K562 (cell line): ENCODE results near the gene DAPK1. TPM values are rescaled to one million over a fixed set of nuclear protein-coding genes. Genes with fewer than 3 reads are reported as not detected.

ENCODE experiments used
- ATAC-seq: fragments of 200-7000 bp; cut with Tn5 transposase; 3 replicates; pipeline ENCODE4 v1.9.1; 2020; ENCODE audit warnings: moderate library complexity
- BruUV-seq: library from RNA; stranded (reverse); fragments of 400-500 nt; replicated peaks from 2 replicates; lab custom pipeline; 2021; lab: Mats Ljungman, UMichigan
- CTCF ChIA-PET: fragments of 300-600 bp; formaldehyde crosslinking; extraction: SDS; loops from one replicate; lab custom pipeline; 2021; ENCODE audit warnings: low intra/inter-chr PET ratio; lab: Yijun Ruan, JAX
- POLR2A ChIA-PET: fragments of 300-600, 350-650 bp; sonication (Branson Sonifier 250); formaldehyde crosslinking; extraction: SDS; loops from one replicate; lab custom pipeline; 2021; ENCODE audit warnings: antibody characterized with exemption, inconsistent platforms; lab: Yijun Ruan, JAX
- DNase-seq, 4 experiments: peaks; one replicate each; pipeline versions ENCODE4 v3.0.0 to v3.0.0-alpha.2; 2011 to 2018; ENCODE audit warnings: low spot score in 3 of 4, mixed read lengths in 3 of 4; ENCODE audit errors: extremely low read depth in 1 of 4
- FAIRE-seq: peaks from 2 replicates; lab custom pipeline; 2011; peaks lifted over from hg19 to GRCh38; lab: Jason Lieb, UNC
- H2AFZ ChIP-seq: 2 replicates; pipeline ENCODE4 v1.6.0; 2011; ENCODE audit warnings: low read depth, low read length, control low read depth, inconsistent platforms
- H3K27ac ChIP-seq: fragments of 200-600 bp; 3 replicates; pipeline ENCODE4 v1.8.0; 2011; ENCODE audit warnings: low read depth, mild to moderate bottlenecking, control low read depth, inconsistent platforms, low read length, moderate library complexity, mixed read lengths; ENCODE audit errors: extremely low read depth
- H3K27me3 ChIP-seq, 2 experiments: fragments of 300-600 bp in 1 of 2; 2 replicates in 1 of 2; 3 replicates in 1 of 2; pipeline versions ENCODE4 v1.6.0 to v1.8.0; 2011; ENCODE audit warnings: inconsistent platforms in 2 of 2, low read length in 2 of 2, mild to moderate bottlenecking in 1 of 2, mixed read lengths in 1 of 2, moderate library complexity in 1 of 2; ENCODE audit not compliant: control insufficient read depth in 2 of 2, insufficient read depth in 2 of 2
- H3K36me3 ChIP-seq: fragments of 300-600 bp; 3 replicates; pipeline ENCODE4 v1.8.0; 2011; ENCODE audit warnings: mild to moderate bottlenecking, low read length, inconsistent platforms; ENCODE audit not compliant: control insufficient read depth, insufficient read depth
- H3K4me1 ChIP-seq, 2 experiments: fragments of 200-600 bp in 1 of 2; replicated peaks in 1 of 2; 2 replicates in 1 of 2; 3 replicates in 1 of 2; pipeline versions ENCODE4 v1.5.1 to v1.8.0; 2011; ENCODE audit warnings: inconsistent platforms in 2 of 2, low read length in 2 of 2, mild to moderate bottlenecking in 1 of 2, mixed read lengths in 1 of 2, moderate library complexity in 1 of 2; ENCODE audit not compliant: control insufficient read depth in 2 of 2, insufficient read depth in 2 of 2
- H3K4me2 ChIP-seq: 2 replicates; pipeline ENCODE4 v1.6.1; 2011; ENCODE audit warnings: low read length, control low read depth, inconsistent platforms, mixed read lengths; ENCODE audit not compliant: insufficient read depth
- H3K4me3 ChIP-seq: fragments of 200-600 bp; sonication (generic), shearing (Covaris generic); 2 replicates; pipeline ENCODE4 v1.5.1; 2016; ENCODE audit warnings: control low read depth, inconsistent platforms
- H3K79me2 ChIP-seq: fragments of 200-600 bp; 3 replicates; pipeline ENCODE4 v1.8.0; 2011; ENCODE audit warnings: low read length, inconsistent platforms; ENCODE audit not compliant: control insufficient read depth, insufficient read depth
- H3K9ac ChIP-seq, 2 experiments: 2 replicates each; pipeline versions ENCODE4 v1.6.0 to v1.6.1; 2011; ENCODE audit warnings: low read depth in 2 of 2, low read length in 2 of 2, control low read depth in 1 of 2, inconsistent platforms in 1 of 2, mild to moderate bottlenecking in 1 of 2, mixed read lengths in 1 of 2; ENCODE audit not compliant: insufficient read depth in 1 of 2
- H3K9me1 ChIP-seq: one replicate; pipeline ENCODE4 v1.6.0; 2011; ENCODE audit warnings: inconsistent platforms, mild to moderate bottlenecking, low read length, moderate library complexity; ENCODE audit not compliant: control insufficient read depth, insufficient read depth
- H3K9me3 ChIP-seq: replicated peaks from 2 replicates; pipeline ENCODE4 v1.5.1; 2011; ENCODE audit warnings: low read depth, low read length, inconsistent platforms; ENCODE audit not compliant: control insufficient read depth, insufficient read depth
- H4K20me1 ChIP-seq: replicated peaks from 2 replicates; pipeline ENCODE4 v1.6.1; 2011; ENCODE audit warnings: low read length, inconsistent platforms, mixed read lengths; ENCODE audit not compliant: control insufficient read depth, insufficient read depth
- ARID4B ChIP-seq: sonication (generic); formaldehyde crosslinking; IDR thresholded peaks from 2 replicates; pipeline ENCODE4 v1.8.0; 2022; ENCODE audit warnings: mild to moderate bottlenecking, missing genetic modification reagents
- CREB3L1 ChIP-seq: fragments of 450-650 bp; IDR thresholded peaks from 2 replicates; pipeline ENCODE4 v1.6.1; 2014; ENCODE audit warnings: low read depth, mild to moderate bottlenecking, moderate library complexity, borderline replicate concordance
- CREBBP ChIP-seq: IDR thresholded peaks from one replicate; pipeline ENCODE4 v1.6.1; 2012; ENCODE audit warnings: low read depth, mild to moderate bottlenecking, control low read depth, inconsistent platforms, low read length
- DLX4 ChIP-seq: fragments of 250-450 bp; sonication (Bioruptor Pico); IDR thresholded peaks from 2 replicates; pipeline ENCODE4 v1.6.1; 2021; ENCODE audit warnings: mild to moderate bottlenecking
- ETS1 ChIP-seq: conservative IDR thresholded peaks from 2 replicates; pipeline ENCODE4 v1.6.1; 2011; ENCODE audit warnings: low read depth, mild to moderate bottlenecking, low read length; ENCODE audit not compliant: control insufficient read depth
- FOXJ3 ChIP-seq: sonication (generic); formaldehyde crosslinking; IDR thresholded peaks from 2 replicates; pipeline ENCODE4 v1.4.0; 2020; ENCODE audit warnings: mild to moderate bottlenecking, missing genetic modification reagents
- FOXP1 ChIP-seq: sonication (generic); formaldehyde crosslinking; IDR thresholded peaks from 2 replicates; pipeline ENCODE4 v1.8.0; 2022; ENCODE audit warnings: mild to moderate bottlenecking, missing genetic modification reagents
- HCFC1 ChIP-seq: IDR thresholded peaks from 2 replicates; pipeline ENCODE4 v1.6.1; 2012; ENCODE audit warnings: low read depth, low read length, improper control_type of control experiment
- HOXB6 ChIP-seq: fragments of 250-450 bp; sonication (Bioruptor Pico); IDR thresholded peaks from 2 replicates; pipeline ENCODE4 v1.5.1; 2022; ENCODE audit warnings: mild to moderate bottlenecking, borderline replicate concordance
- POLR2A ChIP-seq: fragments of 450-650 bp; conservative IDR thresholded peaks from 2 replicates; pipeline ENCODE4 v1.6.1; 2016
- POLR2B ChIP-seq: fragments of 450-650 bp; IDR thresholded peaks from 2 replicates; pipeline ENCODE4 v1.6.1; 2018; ENCODE audit warnings: low read depth; ENCODE audit not compliant: partially characterized antibody
- RFX7 ChIP-seq: fragments of 250-450 bp; sonication (Bioruptor Pico); IDR thresholded peaks from 2 replicates; pipeline ENCODE4 v1.5.1; 2021; ENCODE audit warnings: mild to moderate bottlenecking
- SIN3A ChIP-seq, 2 experiments: fragments of 150-350 bp in 1 of 2; IDR thresholded peaks; 2 replicates each; pipeline ENCODE4 v1.6.1; 2011 to 2016; ENCODE audit warnings: borderline replicate concordance in 2 of 2, low read depth in 2 of 2, low read length in 2 of 2, mild to moderate bottlenecking in 2 of 2, moderate library complexity in 2 of 2; ENCODE audit not compliant: control insufficient read depth in 1 of 2
- XRCC5 ChIP-seq: fragments of 200-400 bp; formaldehyde crosslinking; IDR thresholded peaks from 2 replicates; pipeline ENCODE4 v1.6.1; 2017; ENCODE audit warnings: low read depth, mild to moderate bottlenecking, low read length
- ZNF431 ChIP-seq: sonication (generic); formaldehyde crosslinking; IDR thresholded peaks from 2 replicates; pipeline ENCODE4 v1.8.0; 2022; ENCODE audit warnings: mild to moderate bottlenecking, missing genetic modification reagents
- ZNF780A ChIP-seq: fragments of 250-450 bp; sonication (Bioruptor Pico); IDR thresholded peaks from 2 replicates; pipeline ENCODE4 v1.5.0; 2021; ENCODE audit warnings: mild to moderate bottlenecking
- WGBS: fragments of 100-300 bp; shearing (Covaris generic); methylation state at CpG from one replicate; pipeline ENCODE4 v1.1.6; 2016; ENCODE audit warnings: low coverage, mixed read lengths; ENCODE audit not compliant: insufficient coverage; ENCODE audit errors: missing lambda C conversion rate; 5-methylcytosine and 5-hydroxymethylcytosine counted together
- in situ Hi-C: fragments of 300-500 bp; cut with MboI; formaldehyde crosslinking; loops from 4 replicates; pipeline ENCODE4 v1.15.0; 2018; ENCODE audit warnings: inconsistent platforms, mixed read lengths
- intact Hi-C: fragments of 100-400 bp; cut with micrococcal nuclease; formaldehyde crosslinking; loops from 2 replicates; pipeline ENCODE4 v1.14.2; 2022
- polyA plus RNA-seq, 8 experiments: library from polyadenylated mRNA; depleted of rRNA in 4 of 8; stranded (reverse) in 5 of 8; unstranded in 3 of 8; fragments of >200 nt; fragmentation: Nextera tagmentation in 2 of 8; fragmentation: Illumina TruSeq in 1 of 8; extraction: Ambion mirVana in 2 of 8; extraction: Trizol in 1 of 8; gene quantifications; 2 replicates each; pipeline versions ENCODE4 v1.2.1 to v1.2.3, GENCODE V29; 2011 to 2014; ENCODE audit warnings: inconsistent platforms in 1 of 8, missing spikeins in 1 of 8
- total RNA-seq, 7 experiments: library from RNA; depleted of rRNA in 6 of 7; stranded (reverse); fragments of >200 nt in 6 of 7; fragmentation: Illumina TruSeq in 2 of 7; extraction: Trizol in 2 of 7; gene quantifications; 2 replicates each; pipeline versions ENCODE4 v1.2.1 to v1.2.3, GENCODE V29; 2011 to 2021; ENCODE audit warnings: low replicate concordance in 1 of 7

Gene DAPK1
- total and polyA plus RNA-seq, 9 of the 15 experiments (the other 6 are each of a cell fraction or from before 2014, with no cell fraction given): 1.7 to 26.4 (median 15.8) TPM

GRCh38 chr9:87741326-87741725 lies 243.7 kb downstream of the DAPK1 start:
- Histone ChIP-seq H3K9ac (no peak overlapping the region), H3K4me2 (no peak overlapping the region), H3K9me3 (peaks cover 8% of the 10 kb centered on the region; the same call in 1 of the 2 replicates), H4K20me1 (no peaks in the 10 kb centered on the region), H3K79me2 (no peaks in the 10 kb centered on the region), H2AFZ (no peak overlapping the region; the same call in 1 of the 2 replicates), H3K4me3 (no peak overlapping the region), H3K9me1 (no peaks in the 10 kb centered on the region), H3K36me3 (no peaks in the 10 kb centered on the region), H3K27me3 (no peaks in the 10 kb centered on the region), H3K27ac (no peak overlapping the region), H3K4me1 (peaks cover 0 to 20% of the 10 kb centered on the region in 2 experiments; a peak in 2 of 5 replicates)
- intact Hi-C loops (no loop called here), in situ Hi-C loops (no loop called here)
- no peak for TF ChIP-seq RFX7
- TF ChIP-seq HCFC1: no peak
- no peak for TF ChIP-seq FOXP1
- TF ChIP-seq CREB3L1: no peak
- no peak for TF ChIP-seq SIN3A (IDR thresholded peaks at IDR 0.05; ENCODE audit: borderline replicate concordance in 2 of 2, control insufficient read depth in 1 of 2, low read depth in 2 of 2, low read length in 2 of 2)
- no peak for TF ChIP-seq HOXB6
- no peak for TF ChIP-seq DLX4
- no peak for TF ChIP-seq ZNF780A (CRISPR knock-in tag)
- no peak for TF ChIP-seq FOXJ3
- no peak for TF ChIP-seq POLR2A
- TF ChIP-seq XRCC5: no peak
- no peak for TF ChIP-seq CREBBP
- no peak for TF ChIP-seq ETS1
- no peak for TF ChIP-seq ZNF431 (CRISPR knock-in tag)
- TF ChIP-seq POLR2B: no peak
- no peak for TF ChIP-seq ARID4B (CRISPR knock-in tag)
- WGBS: 73% methylated on average over 3 of the region's 4 CpGs
- no TSS peak for BruUV-seq
- ChIA-PET CTCF (no interaction called here), POLR2A (no interaction called here)
- ATAC-seq (no peak), DNase-seq (no peak), FAIRE-seq (no peak)
